Measurements from ENCODE around the gene LANCL1. TPM values are rescaled to one million over a fixed set of nuclear protein-coding genes. Genes with fewer than 3 reads are reported as not detected.
A peak's percentile ranks its signal among the peaks of the same experiment; 100 is the strongest.

Gene LANCL1
- total RNA-seq, 1 donor from 2014 or later, result 29.2 TPM

DNA sequence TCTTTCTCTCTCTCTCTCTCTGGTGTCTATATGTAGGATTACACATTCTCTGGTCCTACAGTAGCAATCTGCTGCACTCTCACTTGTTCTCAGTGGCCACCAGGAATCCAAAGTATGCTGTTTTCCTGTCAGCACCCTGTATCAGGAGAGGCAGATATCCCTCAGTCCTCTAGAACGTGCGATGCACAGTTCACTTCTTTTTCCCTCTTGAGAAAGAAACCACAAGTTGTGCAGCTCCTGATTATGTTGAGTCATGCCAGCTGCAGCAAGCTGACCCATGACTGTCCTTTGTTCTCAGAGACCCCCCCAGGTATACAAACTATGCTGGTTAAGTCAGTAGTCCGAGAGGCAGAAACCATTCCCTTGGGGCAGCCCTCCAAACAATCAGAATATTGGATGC, 54.6 kb downstream of the LANCL1 start:
- TF ChIP-seq POLR2AphosphoS5 (IDR thresholded peaks at IDR 0.05; ENCODE audit: insufficient read depth in 1 of 2, low read depth in 1 of 2) (no peak), POLR2A (IDR thresholded peaks at IDR 0.05) (no peak)
- TF ChIP-seq, protein P1, sequence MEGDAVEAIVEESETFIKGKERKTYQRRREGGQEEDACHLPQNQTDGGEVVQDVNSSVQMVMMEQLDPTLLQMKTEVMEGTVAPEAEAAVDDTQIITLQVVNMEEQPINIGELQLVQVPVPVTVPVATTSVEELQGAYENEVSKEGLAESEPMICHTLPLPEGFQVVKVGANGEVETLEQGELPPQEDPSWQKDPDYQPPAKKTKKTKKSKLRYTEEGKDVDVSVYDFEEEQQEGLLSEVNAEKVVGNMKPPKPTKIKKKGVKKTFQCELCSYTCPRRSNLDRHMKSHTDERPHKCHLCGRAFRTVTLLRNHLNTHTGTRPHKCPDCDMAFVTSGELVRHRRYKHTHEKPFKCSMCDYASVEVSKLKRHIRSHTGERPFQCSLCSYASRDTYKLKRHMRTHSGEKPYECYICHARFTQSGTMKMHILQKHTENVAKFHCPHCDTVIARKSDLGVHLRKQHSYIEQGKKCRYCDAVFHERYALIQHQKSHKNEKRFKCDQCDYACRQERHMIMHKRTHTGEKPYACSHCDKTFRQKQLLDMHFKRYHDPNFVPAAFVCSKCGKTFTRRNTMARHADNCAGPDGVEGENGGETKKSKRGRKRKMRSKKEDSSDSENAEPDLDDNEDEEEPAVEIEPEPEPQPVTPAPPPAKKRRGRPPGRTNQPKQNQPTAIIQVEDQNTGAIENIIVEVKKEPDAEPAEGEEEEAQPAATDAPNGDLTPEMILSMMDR (IDR thresholded peaks at IDR 0.05), result no peak
- no peaks in the 10 kb centered on the region for H3K4me1 ChIP-seq
- no peaks in the 10 kb centered on the region for H3K36me3 ChIP-seq
- H3K27me3 ChIP-seq, result no peaks in the 10 kb centered on the region
- no peak overlapping the region for H3K27ac ChIP-seq
- intact Hi-C loops (cut with DNase I), result no loop called here
- no peaks in the 10 kb centered on the region for H3K9me3 ChIP-seq
- no peak overlapping the region for H3K4me3 ChIP-seq
- no peak for DNase-seq (ENCODE audit: extremely low spot score in 2 of 2)

DNA sequence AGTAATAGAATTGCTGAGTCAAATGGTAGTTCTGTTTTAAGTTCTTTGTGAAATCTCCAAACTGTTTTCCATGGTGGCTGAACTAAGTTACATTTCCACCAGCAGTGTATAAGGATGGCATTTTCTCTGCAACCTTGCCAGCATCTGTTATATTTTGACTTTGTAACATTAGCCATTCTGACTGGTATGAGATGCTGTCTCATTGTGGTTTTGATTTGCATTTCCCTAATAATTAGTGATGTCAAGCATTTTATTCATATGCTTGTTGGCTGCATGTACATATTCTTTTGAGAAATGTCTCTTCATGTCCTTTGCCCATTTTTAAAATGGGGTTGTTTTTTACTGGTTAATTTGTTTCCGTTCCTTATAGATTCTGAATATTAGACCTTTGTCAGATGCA, 63.9 kb downstream of the LANCL1 start:
- no peaks in the 10 kb centered on the region for H3K9me3 ChIP-seq
- TF ChIP-seq, protein P1 (IDR thresholded peaks at IDR 0.05), result no peak
- TF ChIP-seq POLR2AphosphoS5 (IDR thresholded peaks at IDR 0.05; ENCODE audit: insufficient read depth in 1 of 2, low read depth in 1 of 2) (no peak), POLR2A (IDR thresholded peaks at IDR 0.05) (no peak)
- H3K4me3 ChIP-seq, result no peak overlapping the region
- DNase-seq (ENCODE audit: extremely low spot score in 2 of 2), result no peak
- H3K27ac ChIP-seq, result no peak overlapping the region
- no peaks in the 10 kb centered on the region for H3K36me3 ChIP-seq
- intact Hi-C loops (cut with DNase I), result no loop called here
- no peaks in the 10 kb centered on the region for H3K4me1 ChIP-seq
- H3K27me3 ChIP-seq, result no peaks in the 10 kb centered on the region

DNA sequence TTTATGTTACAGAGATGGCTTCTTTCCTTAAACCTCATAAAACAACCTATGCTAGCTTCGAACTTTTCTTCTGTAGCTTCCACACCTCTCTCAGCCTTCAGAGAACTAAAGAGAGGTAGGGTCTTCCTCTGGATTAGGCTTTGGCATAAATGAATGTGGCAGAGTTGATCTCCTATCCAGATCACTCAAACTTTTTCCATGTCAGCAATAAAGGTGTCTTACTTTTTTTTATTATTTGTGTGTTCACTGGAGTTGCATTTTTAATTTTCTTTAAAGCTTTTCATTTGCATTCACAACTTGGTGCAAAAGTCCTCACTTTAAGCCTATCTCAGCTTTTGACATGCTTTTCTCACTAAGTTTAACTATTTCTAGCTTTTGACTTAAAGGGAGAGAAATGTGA, 66.0 kb downstream of the LANCL1 start:
- TF ChIP-seq POLR2A (IDR thresholded peaks at IDR 0.05) (no peak), POLR2AphosphoS5 (IDR thresholded peaks at IDR 0.05; ENCODE audit: insufficient read depth in 1 of 2, low read depth in 1 of 2) (no peak)
- TF ChIP-seq, protein P1 (IDR thresholded peaks at IDR 0.05), result no peak
- DNase-seq (ENCODE audit: extremely low spot score in 2 of 2), result no peak
- no peaks in the 10 kb centered on the region for H3K9me3 ChIP-seq
- H3K27ac ChIP-seq, result no peak overlapping the region
- no peak overlapping the region for H3K4me3 ChIP-seq
- no peaks in the 10 kb centered on the region for H3K4me1 ChIP-seq
- H3K36me3 ChIP-seq, result no peaks in the 10 kb centered on the region
- intact Hi-C loops (cut with DNase I), result no loop called here
- H3K27me3 ChIP-seq, result no peaks in the 10 kb centered on the region

DNA sequence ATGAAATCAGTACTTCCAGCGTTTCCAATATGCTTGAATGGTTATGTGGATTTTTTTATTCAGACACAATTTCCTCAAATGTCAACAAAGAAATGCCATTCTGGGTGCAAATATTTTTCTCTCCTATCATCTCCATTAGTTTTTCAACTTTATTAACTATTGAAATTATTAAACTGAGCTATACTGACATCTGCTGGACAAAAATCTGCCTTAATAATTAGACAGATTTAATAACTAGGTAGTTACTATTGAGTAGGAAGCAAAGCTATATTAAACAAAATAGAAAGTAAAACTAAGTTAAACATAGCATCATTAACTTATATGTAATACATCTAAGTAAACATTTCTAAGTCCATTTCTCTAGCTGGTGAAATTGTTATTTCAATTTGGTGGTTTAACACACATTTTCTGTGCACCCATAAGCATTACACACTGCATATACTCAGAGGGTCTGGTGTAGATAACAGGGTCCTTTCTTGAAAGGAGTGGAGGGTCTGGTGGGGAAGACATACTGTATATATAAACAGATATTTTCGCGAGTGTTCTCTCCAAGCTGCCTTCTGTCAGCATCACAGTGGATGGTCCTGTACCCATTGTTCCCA, 77.0 kb downstream of the LANCL1 start:
- Histone ChIP-seq H3K9me3 (no peaks in the 10 kb centered on the region), H3K27ac (no peak overlapping the region), H3K4me1 (no peaks in the 10 kb centered on the region), H3K36me3 (no peaks in the 10 kb centered on the region), H3K4me3 (no peak overlapping the region), H3K27me3 (no peaks in the 10 kb centered on the region)
- TF ChIP-seq POLR2A (IDR thresholded peaks at IDR 0.05) (no peak), POLR2AphosphoS5 (IDR thresholded peaks at IDR 0.05; ENCODE audit: insufficient read depth in 1 of 2, low read depth in 1 of 2) (no peak)
- TF ChIP-seq, protein P1 (IDR thresholded peaks at IDR 0.05), result peak in 1 of 3 experiments; percentile 27
- DNase-seq (ENCODE audit: extremely low spot score in 2 of 2), result no peak
- intact Hi-C loops (cut with DNase I), result no loop called here

DNA sequence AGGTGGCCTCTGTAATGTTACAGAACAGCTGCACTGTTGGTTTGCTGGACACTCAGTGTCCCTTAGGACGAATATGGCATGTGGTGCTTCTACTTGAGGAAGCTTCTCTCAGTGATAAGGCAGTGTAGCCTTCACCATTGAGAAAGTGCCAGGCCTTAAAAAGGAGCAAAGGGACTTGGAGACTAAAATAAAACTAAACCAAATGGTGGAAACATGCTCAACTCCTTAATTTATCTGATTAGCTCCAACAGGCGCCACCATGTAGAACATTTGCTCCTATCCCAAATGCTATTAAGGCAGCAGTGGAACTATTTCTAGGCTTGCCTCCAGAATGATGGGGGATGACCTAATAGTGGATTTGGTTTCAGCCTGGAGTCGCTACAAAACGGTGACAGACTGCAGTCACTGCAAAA, 84.1 kb downstream of the LANCL1 start:
- TF ChIP-seq POLR2A (IDR thresholded peaks at IDR 0.05) (no peak), POLR2AphosphoS5 (IDR thresholded peaks at IDR 0.05; ENCODE audit: insufficient read depth in 1 of 2, low read depth in 1 of 2) (no peak)
- TF ChIP-seq, protein P1 (IDR thresholded peaks at IDR 0.05), result no peak
- DNase-seq (ENCODE audit: extremely low spot score in 2 of 2), result no peak
- intact Hi-C loops (cut with DNase I), result no loop called here
- H3K9me3 ChIP-seq, result no peaks in the 10 kb centered on the region
- H3K27me3 ChIP-seq, result no peaks in the 10 kb centered on the region
- no peaks in the 10 kb centered on the region for H3K36me3 ChIP-seq
- H3K27ac ChIP-seq, result no peak overlapping the region
- no peak overlapping the region for H3K4me3 ChIP-seq
- no peaks in the 10 kb centered on the region for H3K4me1 ChIP-seq
